ENCODE results near the gene FAM120B.
"Not testable (repeated sequence)": the region's sequence is repeated elsewhere in the genome, so short reads cannot be mapped to it uniquely, and the experiment has no call there.

Gene FAM120B

DNA sequence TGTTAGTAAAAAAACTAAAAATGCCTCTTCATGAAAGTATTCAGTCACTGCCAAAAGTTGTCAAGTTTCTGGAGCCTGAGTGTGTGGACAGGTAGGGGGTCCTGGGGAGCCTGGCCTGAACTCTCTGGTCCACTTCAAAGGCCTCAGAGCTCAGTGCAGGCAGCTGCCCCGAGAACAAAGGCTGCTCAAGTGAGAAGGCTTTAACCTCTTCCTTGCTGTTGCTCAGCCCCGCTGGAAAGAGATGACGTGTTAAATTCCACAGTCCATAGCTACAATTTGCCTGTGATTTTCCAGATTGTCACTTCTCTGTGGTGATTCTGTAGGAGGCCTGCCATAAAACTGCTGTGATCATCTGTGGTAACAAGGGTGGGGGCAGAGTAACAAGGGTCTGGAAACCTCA, 96.9 kb downstream of the FAM120B start:
- DNase-seq (ENCODE audit: insufficient read length, low spot score), result no peak
- TF ChIP-seq, protein P1, sequence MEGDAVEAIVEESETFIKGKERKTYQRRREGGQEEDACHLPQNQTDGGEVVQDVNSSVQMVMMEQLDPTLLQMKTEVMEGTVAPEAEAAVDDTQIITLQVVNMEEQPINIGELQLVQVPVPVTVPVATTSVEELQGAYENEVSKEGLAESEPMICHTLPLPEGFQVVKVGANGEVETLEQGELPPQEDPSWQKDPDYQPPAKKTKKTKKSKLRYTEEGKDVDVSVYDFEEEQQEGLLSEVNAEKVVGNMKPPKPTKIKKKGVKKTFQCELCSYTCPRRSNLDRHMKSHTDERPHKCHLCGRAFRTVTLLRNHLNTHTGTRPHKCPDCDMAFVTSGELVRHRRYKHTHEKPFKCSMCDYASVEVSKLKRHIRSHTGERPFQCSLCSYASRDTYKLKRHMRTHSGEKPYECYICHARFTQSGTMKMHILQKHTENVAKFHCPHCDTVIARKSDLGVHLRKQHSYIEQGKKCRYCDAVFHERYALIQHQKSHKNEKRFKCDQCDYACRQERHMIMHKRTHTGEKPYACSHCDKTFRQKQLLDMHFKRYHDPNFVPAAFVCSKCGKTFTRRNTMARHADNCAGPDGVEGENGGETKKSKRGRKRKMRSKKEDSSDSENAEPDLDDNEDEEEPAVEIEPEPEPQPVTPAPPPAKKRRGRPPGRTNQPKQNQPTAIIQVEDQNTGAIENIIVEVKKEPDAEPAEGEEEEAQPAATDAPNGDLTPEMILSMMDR (IDR thresholded peaks at IDR 0.05; ENCODE audit: insufficient read depth, missing control alignments), result no peak
- FAIRE-seq, result no peak

- FAIRE-seq (no peak), DNase-seq (ENCODE audit: insufficient read length, low spot score) (no peak)
- TF ChIP-seq, protein P1 (IDR thresholded peaks at IDR 0.05; ENCODE audit: insufficient read depth, missing control alignments), result no peak
These were observed 97.5 kb downstream of the FAM120B start for GRCh38 chr6:170404036-170404435.

- no peak for DNase-seq (ENCODE audit: insufficient read length, low spot score)
- FAIRE-seq, result no peak
- TF ChIP-seq, protein P1 (IDR thresholded peaks at IDR 0.05; ENCODE audit: insufficient read depth, missing control alignments), result no peak
These were observed 98.1 kb downstream of the FAM120B start for GRCh38 chr6:170404697-170405096.

- FAIRE-seq (no peak), DNase-seq (ENCODE audit: insufficient read length, low spot score) (no peak)
- TF ChIP-seq, protein P1 (IDR thresholded peaks at IDR 0.05; ENCODE audit: insufficient read depth, missing control alignments), result no peak
These were observed 98.9 kb downstream of the FAM120B start for GRCh38 chr6:170405311-170405975.

- no peak for DNase-seq (ENCODE audit: insufficient read length, low spot score)
- no peak for FAIRE-seq
- TF ChIP-seq, protein P1 (IDR thresholded peaks at IDR 0.05; ENCODE audit: insufficient read depth, missing control alignments), result no peak
These were observed 100.6 kb downstream of the FAM120B start for GRCh38 chr6:170407200-170407599.

DNA sequence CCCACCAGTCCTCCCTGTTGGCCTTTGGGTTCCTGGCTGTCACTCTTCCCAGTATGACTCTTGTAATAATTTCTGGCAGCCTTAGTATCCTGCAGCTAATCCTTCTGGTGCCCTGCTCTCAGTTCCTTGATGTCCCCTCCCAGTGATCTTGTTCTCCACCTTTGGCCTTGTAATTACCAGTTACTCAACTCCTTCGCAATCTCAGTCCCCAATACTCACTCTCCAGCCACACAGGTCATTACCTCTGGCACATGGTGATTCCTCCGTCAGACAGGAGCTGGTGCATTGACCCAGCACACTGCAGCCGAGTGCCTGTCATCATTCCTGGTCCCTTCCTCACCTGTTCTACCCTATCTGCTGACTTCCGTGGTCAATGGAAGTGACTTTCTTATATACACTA, 101.4 kb downstream of the FAM120B start:
- DNase-seq (ENCODE audit: insufficient read length, low spot score), result no peak
- TF ChIP-seq, protein P1 (IDR thresholded peaks at IDR 0.05; ENCODE audit: insufficient read depth, missing control alignments), result no peak
- no peak for FAIRE-seq

GRCh38 chr6:170409746-170410145, 103.2 kb downstream of the FAM120B start:
- not testable (repeated sequence) for FAIRE-seq; DNase-seq (ENCODE audit: insufficient read length, low spot score)

- FAIRE-seq (no peak), DNase-seq (ENCODE audit: insufficient read length, low spot score) (no peak)
- TF ChIP-seq, protein P1 (IDR thresholded peaks at IDR 0.05; ENCODE audit: insufficient read depth, missing control alignments), result no peak
These were observed 103.7 kb downstream of the FAM120B start for GRCh38 chr6:170410241-170410640.

All from D721Med (cell line).